K562 (cell line): Measurements from ENCODE around the gene RPL22. TPM values are rescaled to one million over a fixed set of nuclear protein-coding genes. Genes with fewer than 3 reads are reported as not detected.
A peak's percentile ranks its signal among the peaks of the same experiment; 100 is the strongest.

Source experiments
- CBX2 ChIP-seq: fragments of 200-600 bp; sonication (generic); IDR thresholded peaks from one replicate; pipeline ENCODE4 v1.6.1; 2012; ENCODE audit warnings: mild to moderate bottlenecking, low read length, inconsistent platforms; ENCODE audit not compliant: insufficient read depth, poor library complexity, severe bottlenecking
- CXXC5 ChIP-seq: fragments of 250-450 bp; sonication (Bioruptor Pico); IDR thresholded peaks from 2 replicates; pipeline ENCODE4 v1.8.0; 2022; ENCODE audit warnings: inconsistent platforms, mild to moderate bottlenecking, moderate library complexity
- ETV1 ChIP-seq: fragments of 450-650 bp; conservative IDR thresholded peaks from 2 replicates; pipeline ENCODE4 v1.6.1; 2016; ENCODE audit warnings: missing genetic modification characterization, control low read depth, low read depth, missing compliant biosample characterization
- FOXJ2 ChIP-seq: fragments of 200-800 bp; sonication (Bioruptor generic); IDR thresholded peaks from 2 replicates; pipeline ENCODE4 v1.6.1; 2016; ENCODE audit warnings: missing genetic modification characterization, missing compliant biosample characterization
- HMG20B ChIP-seq: fragments of 250-450 bp; sonication (Bioruptor Pico); IDR thresholded peaks from 2 replicates; pipeline ENCODE4 v1.5.0; 2021; ENCODE audit warnings: mild to moderate bottlenecking
- NCOA1 ChIP-seq: fragments of 450-650 bp; IDR thresholded peaks from 2 replicates; pipeline ENCODE4 v1.6.1; 2016; ENCODE audit warnings: low read depth
- PKNOX1 ChIP-seq: fragments of 450-650 bp; IDR thresholded peaks from 2 replicates; pipeline ENCODE4 v1.6.1; 2016
- POLR2AphosphoS5 ChIP-seq: IDR thresholded peaks from 2 replicates; pipeline ENCODE4 v1.6.1; 2011; ENCODE audit warnings: mild to moderate bottlenecking, low read depth, low read length, moderate library complexity; ENCODE audit not compliant: control insufficient read depth, insufficient read depth
- SIX5 ChIP-seq, 2 experiments: IDR thresholded peaks; 2 replicates each; pipeline ENCODE4 v1.6.1; 2011; ENCODE audit warnings: low read length in 2 of 2, borderline replicate concordance in 1 of 2, low read depth in 1 of 2, mild to moderate bottlenecking in 1 of 2, moderate library complexity in 1 of 2; ENCODE audit not compliant: insufficient read depth in 1 of 2
- SOX6 ChIP-seq: fragments of 450-650 bp; IDR thresholded peaks from 2 replicates; pipeline ENCODE4 v1.6.1; 2014; ENCODE audit warnings: mild to moderate bottlenecking
- TAF1 ChIP-seq: IDR thresholded peaks from 2 replicates; pipeline ENCODE4 v1.6.1; 2011; ENCODE audit warnings: mild to moderate bottlenecking, low read length, moderate library complexity; ENCODE audit not compliant: insufficient read depth, control insufficient read depth, severe bottlenecking; ENCODE audit errors: extremely low read depth
- U2AF2 ChIP-seq: fragments of 200-400 bp; formaldehyde crosslinking; optimal IDR thresholded peaks from 2 replicates; pipeline ENCODE3; 2017; ENCODE audit warnings: low read depth, mild to moderate bottlenecking, low read length
- ZNF140 ChIP-seq: fragments of 250-450 bp; sonication (Bioruptor Pico); IDR thresholded peaks from 2 replicates; pipeline ENCODE4 v1.8.0; 2021; ENCODE audit warnings: moderate library complexity, mild to moderate bottlenecking, inconsistent platforms
- polyA plus RNA-seq, 8 experiments: library from polyadenylated mRNA; depleted of rRNA in 4 of 8; stranded (reverse) in 5 of 8; unstranded in 3 of 8; fragments of >200 nt; fragmentation: Nextera tagmentation in 2 of 8; fragmentation: Illumina TruSeq in 1 of 8; extraction: Ambion mirVana in 2 of 8; extraction: Trizol in 1 of 8; gene quantifications; 2 replicates each; pipeline versions ENCODE4 v1.2.1 to v1.2.3, GENCODE V29; 2011 to 2014; ENCODE audit warnings: inconsistent platforms in 1 of 8, missing spikeins in 1 of 8
- total RNA-seq, 7 experiments: library from RNA; depleted of rRNA in 6 of 7; stranded (reverse); fragments of >200 nt in 6 of 7; fragmentation: Illumina TruSeq in 2 of 7; extraction: Trizol in 2 of 7; gene quantifications; 2 replicates each; pipeline versions ENCODE4 v1.2.1 to v1.2.3, GENCODE V29; 2011 to 2021; ENCODE audit warnings: low replicate concordance in 1 of 7
- TF ChIP-seq, protein P1 (sequence below), 3 experiments: fragments of 200-800 bp in 1 of 3; fragments of 250-450 bp in 1 of 3; fragments of 450-650 bp in 1 of 3; sonication (Bioruptor Pico) in 1 of 3; sonication (Bioruptor generic) in 1 of 3; formaldehyde crosslinking in 1 of 3; IDR thresholded peaks; 2 replicates each; pipeline versions ENCODE4 v1.6.1 to v1.8.0; 2016 to 2022; ENCODE audit warnings: mild to moderate bottlenecking in 2 of 3, missing genetic modification characterization in 2 of 3, missing compliant biosample characterization in 1 of 3, moderate library complexity in 1 of 3
- TF ChIP-seq, protein P2 (sequence below): sonication (generic); formaldehyde crosslinking; IDR thresholded peaks from 2 replicates; pipeline ENCODE4 v1.8.0; 2022; ENCODE audit warnings: missing genetic modification reagents, mild to moderate bottlenecking, borderline replicate concordance
- TF ChIP-seq, protein P3 (sequence below), 2 experiments: fragments of 450-650 bp in 1 of 2; sonication (generic) in 1 of 2; formaldehyde crosslinking in 1 of 2; IDR thresholded peaks in 1 of 2; conservative IDR thresholded peaks in 1 of 2; 2 replicates each; pipeline versions ENCODE4 v1.6.1 to v1.8.1; 2016 to 2023; ENCODE audit warnings: mild to moderate bottlenecking in 2 of 2, moderate library complexity in 2 of 2, inconsistent platforms in 1 of 2, missing genetic modification reagents in 1 of 2
- TF ChIP-seq, protein P4 (sequence below): IDR thresholded peaks from 2 replicates; pipeline ENCODE4 v1.6.1; 2011; ENCODE audit not compliant: insufficient read length; ENCODE audit errors: extremely low read depth

The RPL22 gene
- total and polyA plus RNA-seq, 9 of the 15 experiments (the other 6 are each of a cell fraction or from before 2014, with no cell fraction given) = 467 to 1,165 (median 607) TPM

DNA sequence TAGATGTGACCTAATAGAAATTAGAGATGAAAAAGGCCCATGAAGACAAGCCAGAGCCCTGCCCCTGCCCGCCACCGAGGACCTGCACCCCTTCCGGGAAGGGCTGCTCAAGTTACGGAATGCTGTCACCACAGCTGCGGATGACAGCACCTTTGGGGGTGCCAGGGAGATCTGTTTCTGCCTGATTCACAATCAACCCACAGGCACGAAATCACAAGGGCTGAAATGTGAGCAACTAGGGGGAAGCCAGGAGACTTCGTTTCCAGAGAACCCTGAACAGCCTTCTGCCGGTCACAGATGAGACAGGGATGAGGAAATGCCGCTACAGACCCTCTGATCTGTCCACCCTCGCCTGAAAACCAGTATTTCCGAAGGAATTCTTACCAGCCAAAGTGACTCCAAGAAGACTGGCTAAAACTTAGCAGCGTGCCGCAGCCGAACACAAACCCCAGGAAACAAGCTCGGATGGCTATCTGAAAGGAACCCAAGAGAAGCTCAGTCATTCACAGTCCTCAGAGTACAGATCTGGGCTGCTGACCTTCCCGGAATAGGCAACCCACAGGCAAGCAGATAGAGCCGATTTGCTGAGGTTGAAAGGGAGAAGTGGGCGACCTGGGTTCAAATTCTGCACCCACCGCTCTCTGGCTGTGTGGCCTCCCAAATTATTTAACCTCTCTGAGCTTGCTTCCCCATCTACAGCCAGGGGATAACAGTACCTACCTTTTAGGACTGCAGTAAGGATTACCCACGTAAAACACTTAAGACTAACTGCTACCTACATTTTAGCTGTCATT lies 35.3 kb upstream of the RPL22 start (continued):
- TF ChIP-seq, protein P1, sequence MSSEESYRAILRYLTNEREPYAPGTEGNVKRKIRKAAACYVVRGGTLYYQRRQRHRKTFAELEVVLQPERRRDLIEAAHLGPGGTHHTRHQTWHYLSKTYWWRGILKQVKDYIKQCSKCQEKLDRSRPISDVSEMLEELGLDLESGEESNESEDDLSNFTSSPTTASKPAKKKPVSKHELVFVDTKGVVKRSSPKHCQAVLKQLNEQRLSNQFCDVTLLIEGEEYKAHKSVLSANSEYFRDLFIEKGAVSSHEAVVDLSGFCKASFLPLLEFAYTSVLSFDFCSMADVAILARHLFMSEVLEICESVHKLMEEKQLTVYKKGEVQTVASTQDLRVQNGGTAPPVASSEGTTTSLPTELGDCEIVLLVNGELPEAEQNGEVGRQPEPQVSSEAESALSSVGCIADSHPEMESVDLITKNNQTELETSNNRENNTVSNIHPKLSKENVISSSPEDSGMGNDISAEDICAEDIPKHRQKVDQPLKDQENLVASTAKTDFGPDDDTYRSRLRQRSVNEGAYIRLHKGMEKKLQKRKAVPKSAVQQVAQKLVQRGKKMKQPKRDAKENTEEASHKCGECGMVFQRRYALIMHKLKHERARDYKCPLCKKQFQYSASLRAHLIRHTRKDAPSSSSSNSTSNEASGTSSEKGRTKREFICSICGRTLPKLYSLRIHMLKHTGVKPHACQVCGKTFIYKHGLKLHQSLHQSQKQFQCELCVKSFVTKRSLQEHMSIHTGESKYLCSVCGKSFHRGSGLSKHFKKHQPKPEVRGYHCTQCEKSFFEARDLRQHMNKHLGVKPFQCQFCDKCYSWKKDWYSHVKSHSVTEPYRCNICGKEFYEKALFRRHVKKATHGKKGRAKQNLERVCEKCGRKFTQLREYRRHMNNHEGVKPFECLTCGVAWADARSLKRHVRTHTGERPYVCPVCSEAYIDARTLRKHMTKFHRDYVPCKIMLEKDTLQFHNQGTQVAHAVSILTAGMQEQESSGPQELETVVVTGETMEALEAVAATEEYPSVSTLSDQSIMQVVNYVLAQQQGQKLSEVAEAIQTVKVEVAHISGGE (CRISPR knock-in tag; IDR thresholded peaks at IDR 0.05) = 0 out of 6 replicates have a peak, but pooled peaks of 1 of the 3 experiments have one; percentile 26
- TF ChIP-seq POLR2AphosphoS5 = no peak; the same call in 1 of the 2 replicates
- TF ChIP-seq CXXC5 (CRISPR knock-in tag) = no peak
- no peak for TF ChIP-seq TAF1
- TF ChIP-seq, protein P2, sequence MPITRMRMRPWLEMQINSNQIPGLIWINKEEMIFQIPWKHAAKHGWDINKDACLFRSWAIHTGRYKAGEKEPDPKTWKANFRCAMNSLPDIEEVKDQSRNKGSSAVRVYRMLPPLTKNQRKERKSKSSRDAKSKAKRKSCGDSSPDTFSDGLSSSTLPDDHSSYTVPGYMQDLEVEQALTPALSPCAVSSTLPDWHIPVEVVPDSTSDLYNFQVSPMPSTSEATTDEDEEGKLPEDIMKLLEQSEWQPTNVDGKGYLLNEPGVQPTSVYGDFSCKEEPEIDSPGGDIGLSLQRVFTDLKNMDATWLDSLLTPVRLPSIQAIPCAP = no peak
- TF ChIP-seq HMG20B (CRISPR knock-in tag) = no peak
- TF ChIP-seq ZNF140 = no peak
- TF ChIP-seq, protein P3, sequence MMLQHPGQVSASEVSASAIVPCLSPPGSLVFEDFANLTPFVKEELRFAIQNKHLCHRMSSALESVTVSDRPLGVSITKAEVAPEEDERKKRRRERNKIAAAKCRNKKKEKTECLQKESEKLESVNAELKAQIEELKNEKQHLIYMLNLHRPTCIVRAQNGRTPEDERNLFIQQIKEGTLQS (IDR thresholded peaks at IDR 0.05) = no peak
- TF ChIP-seq, protein P3 (CRISPR knock-in tag; conservative IDR thresholded peaks at IDR 0.05) = no peak; the same call in 1 of the 2 replicates
- TF ChIP-seq ETV1 (tag) = no peak
- no peak for TF ChIP-seq U2AF2
- TF ChIP-seq PKNOX1 = no peak
- TF ChIP-seq SIX5 (IDR thresholded peaks at IDR 0.05; ENCODE audit: borderline replicate concordance in 1 of 2, insufficient read depth in 1 of 2, low read depth in 1 of 2, low read length in 2 of 2) = no peak
- no peak for TF ChIP-seq NCOA1
- no peak for TF ChIP-seq SOX6
- TF ChIP-seq, protein P4, sequence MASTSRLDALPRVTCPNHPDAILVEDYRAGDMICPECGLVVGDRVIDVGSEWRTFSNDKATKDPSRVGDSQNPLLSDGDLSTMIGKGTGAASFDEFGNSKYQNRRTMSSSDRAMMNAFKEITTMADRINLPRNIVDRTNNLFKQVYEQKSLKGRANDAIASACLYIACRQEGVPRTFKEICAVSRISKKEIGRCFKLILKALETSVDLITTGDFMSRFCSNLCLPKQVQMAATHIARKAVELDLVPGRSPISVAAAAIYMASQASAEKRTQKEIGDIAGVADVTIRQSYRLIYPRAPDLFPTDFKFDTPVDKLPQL = no peak
- TF ChIP-seq FOXJ2 (tag) = no peak
- no peak for TF ChIP-seq CBX2
